HepG2 (cell line): Measurements from ENCODE around the gene RNU1-1. TPM values are rescaled to one million over a fixed set of nuclear protein-coding genes. Genes with fewer than 3 reads are reported as not detected.

ENCODE experiments used
- ELF1 ChIP-seq: sonication (generic); formaldehyde crosslinking; IDR thresholded peaks from 2 replicates; pipeline ENCODE4 v1.4.0; 2020; ENCODE audit warnings: missing genetic modification reagents
- ISL2 ChIP-seq: sonication (generic); formaldehyde crosslinking; IDR thresholded peaks from 2 replicates; pipeline ENCODE4 v1.5.0; 2020; ENCODE audit warnings: missing genetic modification reagents
- JDP2 ChIP-seq: sonication (generic); formaldehyde crosslinking; IDR thresholded peaks from 2 replicates; pipeline ENCODE4 v1.8.1; 2022; ENCODE audit warnings: missing genetic modification reagents, borderline replicate concordance
- MED13 ChIP-seq: sonication (generic); formaldehyde crosslinking; IDR thresholded peaks from 2 replicates; pipeline ENCODE4 v1.5.0; 2020; ENCODE audit warnings: missing genetic modification reagents
- SALL1 ChIP-seq: sonication (generic); formaldehyde crosslinking; IDR thresholded peaks from 2 replicates; pipeline ENCODE4 v1.8.0; 2022; ENCODE audit warnings: mild to moderate bottlenecking, missing genetic modification reagents
- ZNF772 ChIP-seq: sonication (generic); formaldehyde crosslinking; IDR thresholded peaks from 2 replicates; pipeline ENCODE4 v1.5.0; 2020; ENCODE audit warnings: mild to moderate bottlenecking, missing genetic modification reagents
- polyA plus RNA-seq, 8 experiments: library from polyadenylated mRNA; depleted of rRNA in 3 of 8; stranded (reverse) in 7 of 8; unstranded in 1 of 8; fragments of >200 nt; fragmentation: Illumina TruSeq in 4 of 8; extraction: Trizol in 4 of 8; gene quantifications; 2 replicates each; pipeline versions ENCODE4 v1.2.1 to v1.2.3, GENCODE V29; 2011 to 2016; ENCODE audit warnings: low read depth in 4 of 8, missing spikeins in 1 of 8, mixed read lengths in 1 of 8; ENCODE audit not compliant: insufficient read depth in 1 of 8
- total RNA-seq, 5 experiments: library from RNA; depleted of rRNA; stranded (reverse); fragments of >200 nt; fragmentation: Illumina TruSeq; extraction: Trizol; gene quantifications; 2 replicates each; pipeline ENCODE4 v1.2.3, GENCODE V29; 2016; ENCODE audit warnings: low read depth in 1 of 5
- TF ChIP-seq, protein P1 (sequence below): sonication (generic); formaldehyde crosslinking; IDR thresholded peaks from 2 replicates; pipeline ENCODE4 v1.5.0; 2020; ENCODE audit warnings: mild to moderate bottlenecking, missing genetic modification reagents, borderline replicate concordance
- TF ChIP-seq, protein P2 (sequence below): sonication (generic); formaldehyde crosslinking; IDR thresholded peaks from 2 replicates; pipeline ENCODE4 v1.4.0; 2020; ENCODE audit warnings: missing genetic modification reagents
- TF ChIP-seq, protein P3 (sequence below): sonication (generic); formaldehyde crosslinking; IDR thresholded peaks from 2 replicates; pipeline ENCODE4 v1.5.0; 2020; ENCODE audit warnings: missing genetic modification reagents
- TF ChIP-seq, protein P4 (sequence below): sonication (generic); formaldehyde crosslinking; IDR thresholded peaks from 2 replicates; pipeline ENCODE4 v1.4.0; 2020; ENCODE audit warnings: low read depth, missing genetic modification reagents

The RNU1-1 gene
- total and polyA plus RNA-seq, 2 of the 13 experiments (the other 11 are each of a cell fraction or from before 2014, with no cell fraction given) = under 0.01 to 11,018 TPM

DNA sequence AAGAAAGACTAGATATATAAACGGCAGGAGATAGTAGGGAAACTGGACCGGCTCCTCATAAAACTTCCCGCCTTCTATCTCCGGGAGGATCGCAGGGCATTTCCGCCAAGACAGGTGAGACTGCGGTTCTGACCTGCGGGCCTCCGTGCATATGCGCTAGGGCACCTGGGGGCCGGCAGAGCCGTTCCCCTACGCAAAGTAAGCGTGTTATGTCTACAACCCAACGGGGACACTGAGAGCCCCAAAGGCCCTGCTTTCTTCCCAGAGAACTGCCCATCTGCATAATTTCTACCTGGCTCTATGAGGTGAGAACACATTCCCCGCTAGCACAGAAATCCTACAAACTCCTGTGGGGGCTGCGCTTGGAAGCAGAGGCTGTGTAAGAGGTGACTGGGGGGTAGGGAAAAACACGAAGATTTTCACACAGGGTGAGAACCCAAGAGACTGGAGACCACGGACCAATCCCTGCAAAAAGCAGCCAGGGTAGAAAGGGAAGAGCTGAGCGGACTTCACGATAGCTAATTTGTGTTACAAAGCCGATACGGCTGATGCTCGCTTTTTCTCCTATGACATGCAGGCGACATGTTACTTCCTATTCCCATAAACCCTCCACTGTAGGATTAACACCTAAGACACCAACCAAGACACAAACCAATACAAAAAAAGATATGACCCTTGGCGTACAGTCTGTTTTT, 526 bp downstream of the RNU1-1 start (continued):
- peak; percentile 76; the same call in 1 of the 2 replicates for TF ChIP-seq MED13 (CRISPR knock-in tag)
- peak; percentile 37 for TF ChIP-seq ELF1 (CRISPR knock-in tag)
- TF ChIP-seq ISL2 = peak; percentile 65
- TF ChIP-seq, protein P1, sequence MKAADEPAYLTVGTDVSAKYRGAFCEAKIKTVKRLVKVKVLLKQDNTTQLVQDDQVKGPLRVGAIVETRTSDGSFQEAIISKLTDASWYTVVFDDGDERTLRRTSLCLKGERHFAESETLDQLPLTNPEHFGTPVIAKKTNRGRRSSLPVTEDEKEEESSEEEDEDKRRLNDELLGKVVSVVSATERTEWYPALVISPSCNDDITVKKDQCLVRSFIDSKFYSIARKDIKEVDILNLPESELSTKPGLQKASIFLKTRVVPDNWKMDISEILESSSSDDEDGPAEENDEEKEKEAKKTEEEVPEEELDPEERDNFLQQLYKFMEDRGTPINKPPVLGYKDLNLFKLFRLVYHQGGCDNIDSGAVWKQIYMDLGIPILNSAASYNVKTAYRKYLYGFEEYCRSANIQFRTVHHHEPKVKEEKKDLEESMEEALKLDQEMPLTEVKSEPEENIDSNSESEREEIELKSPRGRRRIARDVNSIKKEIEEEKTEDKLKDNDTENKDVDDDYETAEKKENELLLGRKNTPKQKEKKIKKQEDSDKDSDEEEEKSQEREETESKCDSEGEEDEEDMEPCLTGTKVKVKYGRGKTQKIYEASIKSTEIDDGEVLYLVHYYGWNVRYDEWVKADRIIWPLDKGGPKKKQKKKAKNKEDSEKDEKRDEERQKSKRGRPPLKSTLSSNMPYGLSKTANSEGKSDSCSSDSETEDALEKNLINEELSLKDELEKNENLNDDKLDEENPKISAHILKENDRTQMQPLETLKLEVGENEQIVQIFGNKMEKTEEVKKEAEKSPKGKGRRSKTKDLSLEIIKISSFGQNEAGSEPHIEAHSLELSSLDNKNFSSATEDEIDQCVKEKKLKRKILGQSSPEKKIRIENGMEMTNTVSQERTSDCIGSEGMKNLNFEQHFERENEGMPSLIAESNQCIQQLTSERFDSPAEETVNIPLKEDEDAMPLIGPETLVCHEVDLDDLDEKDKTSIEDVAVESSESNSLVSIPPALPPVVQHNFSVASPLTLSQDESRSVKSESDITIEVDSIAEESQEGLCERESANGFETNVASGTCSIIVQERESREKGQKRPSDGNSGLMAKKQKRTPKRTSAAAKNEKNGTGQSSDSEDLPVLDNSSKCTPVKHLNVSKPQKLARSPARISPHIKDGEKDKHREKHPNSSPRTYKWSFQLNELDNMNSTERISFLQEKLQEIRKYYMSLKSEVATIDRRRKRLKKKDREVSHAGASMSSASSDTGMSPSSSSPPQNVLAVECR (CRISPR knock-in tag) = peak; percentile 22; the same call in 1 of the 2 replicates
- peak; percentile 48; the same call in 1 of the 2 replicates for TF ChIP-seq ZNF772 (CRISPR knock-in tag)
- TF ChIP-seq, protein P2, sequence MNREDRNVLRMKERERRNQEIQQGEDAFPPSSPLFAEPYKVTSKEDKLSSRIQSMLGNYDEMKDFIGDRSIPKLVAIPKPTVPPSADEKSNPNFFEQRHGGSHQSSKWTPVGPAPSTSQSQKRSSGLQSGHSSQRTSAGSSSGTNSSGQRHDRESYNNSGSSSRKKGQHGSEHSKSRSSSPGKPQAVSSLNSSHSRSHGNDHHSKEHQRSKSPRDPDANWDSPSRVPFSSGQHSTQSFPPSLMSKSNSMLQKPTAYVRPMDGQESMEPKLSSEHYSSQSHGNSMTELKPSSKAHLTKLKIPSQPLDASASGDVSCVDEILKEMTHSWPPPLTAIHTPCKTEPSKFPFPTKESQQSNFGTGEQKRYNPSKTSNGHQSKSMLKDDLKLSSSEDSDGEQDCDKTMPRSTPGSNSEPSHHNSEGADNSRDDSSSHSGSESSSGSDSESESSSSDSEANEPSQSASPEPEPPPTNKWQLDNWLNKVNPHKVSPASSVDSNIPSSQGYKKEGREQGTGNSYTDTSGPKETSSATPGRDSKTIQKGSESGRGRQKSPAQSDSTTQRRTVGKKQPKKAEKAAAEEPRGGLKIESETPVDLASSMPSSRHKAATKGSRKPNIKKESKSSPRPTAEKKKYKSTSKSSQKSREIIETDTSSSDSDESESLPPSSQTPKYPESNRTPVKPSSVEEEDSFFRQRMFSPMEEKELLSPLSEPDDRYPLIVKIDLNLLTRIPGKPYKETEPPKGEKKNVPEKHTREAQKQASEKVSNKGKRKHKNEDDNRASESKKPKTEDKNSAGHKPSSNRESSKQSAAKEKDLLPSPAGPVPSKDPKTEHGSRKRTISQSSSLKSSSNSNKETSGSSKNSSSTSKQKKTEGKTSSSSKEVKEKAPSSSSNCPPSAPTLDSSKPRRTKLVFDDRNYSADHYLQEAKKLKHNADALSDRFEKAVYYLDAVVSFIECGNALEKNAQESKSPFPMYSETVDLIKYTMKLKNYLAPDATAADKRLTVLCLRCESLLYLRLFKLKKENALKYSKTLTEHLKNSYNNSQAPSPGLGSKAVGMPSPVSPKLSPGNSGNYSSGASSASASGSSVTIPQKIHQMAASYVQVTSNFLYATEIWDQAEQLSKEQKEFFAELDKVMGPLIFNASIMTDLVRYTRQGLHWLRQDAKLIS (CRISPR knock-in tag) = peak; percentile 85; the same call in 1 of the 2 replicates
- TF ChIP-seq, protein P3, sequence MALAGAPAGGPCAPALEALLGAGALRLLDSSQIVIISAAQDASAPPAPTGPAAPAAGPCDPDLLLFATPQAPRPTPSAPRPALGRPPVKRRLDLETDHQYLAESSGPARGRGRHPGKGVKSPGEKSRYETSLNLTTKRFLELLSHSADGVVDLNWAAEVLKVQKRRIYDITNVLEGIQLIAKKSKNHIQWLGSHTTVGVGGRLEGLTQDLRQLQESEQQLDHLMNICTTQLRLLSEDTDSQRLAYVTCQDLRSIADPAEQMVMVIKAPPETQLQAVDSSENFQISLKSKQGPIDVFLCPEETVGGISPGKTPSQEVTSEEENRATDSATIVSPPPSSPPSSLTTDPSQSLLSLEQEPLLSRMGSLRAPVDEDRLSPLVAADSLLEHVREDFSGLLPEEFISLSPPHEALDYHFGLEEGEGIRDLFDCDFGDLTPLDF (CRISPR knock-in tag) = peak; percentile 60; the same call in 1 of the 2 replicates
- TF ChIP-seq, protein P4, sequence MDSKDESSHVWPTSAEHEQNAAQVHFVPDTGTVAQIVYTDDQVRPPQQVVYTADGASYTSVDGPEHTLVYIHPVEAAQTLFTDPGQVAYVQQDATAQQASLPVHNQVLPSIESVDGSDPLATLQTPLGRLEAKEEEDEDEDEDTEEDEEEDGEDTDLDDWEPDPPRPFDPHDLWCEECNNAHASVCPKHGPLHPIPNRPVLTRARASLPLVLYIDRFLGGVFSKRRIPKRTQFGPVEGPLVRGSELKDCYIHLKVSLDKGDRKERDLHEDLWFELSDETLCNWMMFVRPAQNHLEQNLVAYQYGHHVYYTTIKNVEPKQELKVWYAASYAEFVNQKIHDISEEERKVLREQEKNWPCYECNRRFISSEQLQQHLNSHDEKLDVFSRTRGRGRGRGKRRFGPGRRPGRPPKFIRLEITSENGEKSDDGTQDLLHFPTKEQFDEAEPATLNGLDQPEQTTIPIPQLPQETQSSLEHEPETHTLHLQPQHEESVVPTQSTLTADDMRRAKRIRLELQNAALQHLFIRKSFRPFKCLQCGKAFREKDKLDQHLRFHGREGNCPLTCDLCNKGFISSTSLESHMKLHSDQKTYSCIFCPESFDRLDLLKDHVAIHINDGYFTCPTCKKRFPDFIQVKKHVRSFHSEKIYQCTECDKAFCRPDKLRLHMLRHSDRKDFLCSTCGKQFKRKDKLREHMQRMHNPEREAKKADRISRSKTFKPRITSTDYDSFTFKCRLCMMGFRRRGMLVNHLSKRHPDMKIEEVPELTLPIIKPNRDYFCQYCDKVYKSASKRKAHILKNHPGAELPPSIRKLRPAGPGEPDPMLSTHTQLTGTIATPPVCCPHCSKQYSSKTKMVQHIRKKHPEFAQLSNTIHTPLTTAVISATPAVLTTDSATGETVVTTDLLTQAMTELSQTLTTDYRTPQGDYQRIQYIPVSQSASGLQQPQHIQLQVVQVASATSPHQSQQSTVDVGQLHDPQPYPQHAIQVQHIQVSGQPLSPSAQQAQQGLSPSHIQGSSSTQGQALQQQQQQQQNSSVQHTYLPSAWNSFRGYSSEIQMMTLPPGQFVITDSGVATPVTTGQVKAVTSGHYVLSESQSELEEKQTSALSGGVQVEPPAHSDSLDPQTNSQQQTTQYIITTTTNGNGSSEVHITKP (CRISPR knock-in tag) = peak; percentile 53; the same call in 1 of the 2 replicates
- TF ChIP-seq JDP2 (CRISPR knock-in tag) = 0 out of 2 replicates have a peak, but pooled peaks have one; percentile 34
- TF ChIP-seq SALL1 (CRISPR knock-in tag) = 0 out of 2 replicates have a peak, but pooled peaks have one; percentile 53
